GM18951 (cell line): Measurements from ENCODE around the gene RBM25.

Experiments used
- POLR2A ChIP-seq: IDR thresholded peaks from 4 replicates; pipeline ENCODE4 v1.6.1; 2011; ENCODE audit warnings: mild to moderate bottlenecking; ENCODE audit not compliant: insufficient read length, insufficient read depth; ENCODE audit errors: extremely low read depth
- in situ Hi-C: fragments of 300-500 bp; cut with MboI; formaldehyde crosslinking; loops from one replicate; pipeline ENCODE4 v1.12.0; 2022; ENCODE audit warnings: low sequenced_read_pairs, mixed read lengths, inconsistent platforms; ENCODE audit not compliant: unreplicated experiment

Gene RBM25

DNA sequence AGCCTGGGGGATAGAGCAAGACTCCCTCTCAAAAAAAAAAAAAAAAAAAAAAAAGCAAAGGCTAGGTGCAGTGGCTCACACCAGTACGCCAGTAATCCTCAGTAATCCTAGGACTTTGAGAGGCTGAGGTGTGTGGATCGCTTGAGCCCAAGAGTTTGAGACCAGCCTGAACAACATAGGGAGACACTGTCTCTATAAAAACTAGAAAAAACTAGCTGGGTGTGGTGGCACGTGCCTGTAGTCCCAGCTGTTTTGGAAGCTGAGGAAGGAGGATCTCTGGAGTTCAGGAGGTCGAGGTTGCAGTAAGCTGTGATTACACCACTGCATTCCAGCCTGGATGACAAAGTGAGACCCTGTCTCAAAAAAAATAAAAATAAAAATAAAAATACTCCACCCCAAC lies 8.9 kb upstream of the RBM25 start:
- in situ Hi-C loops = no loop called here
- TF ChIP-seq POLR2A = no peak

GRCh38 chr14:73055251-73055650 lies 3.1 kb upstream of the RBM25 start:
- in situ Hi-C loops = no loop called here
- TF ChIP-seq POLR2A = no peak

GRCh38 chr14:73057944-73058223 lies 450 bp upstream of the RBM25 start:
- no peak for TF ChIP-seq POLR2A
- in situ Hi-C loops = no loop called here

- no peak for TF ChIP-seq POLR2A
- in situ Hi-C loops = no loop called here
Measured at GRCh38 chr14:73058922-73059673, 764 bp downstream of the RBM25 start.

GRCh38 chr14:73069585-73069984 lies 11.3 kb downstream of the RBM25 start:
- in situ Hi-C loops = no loop called here

DNA sequence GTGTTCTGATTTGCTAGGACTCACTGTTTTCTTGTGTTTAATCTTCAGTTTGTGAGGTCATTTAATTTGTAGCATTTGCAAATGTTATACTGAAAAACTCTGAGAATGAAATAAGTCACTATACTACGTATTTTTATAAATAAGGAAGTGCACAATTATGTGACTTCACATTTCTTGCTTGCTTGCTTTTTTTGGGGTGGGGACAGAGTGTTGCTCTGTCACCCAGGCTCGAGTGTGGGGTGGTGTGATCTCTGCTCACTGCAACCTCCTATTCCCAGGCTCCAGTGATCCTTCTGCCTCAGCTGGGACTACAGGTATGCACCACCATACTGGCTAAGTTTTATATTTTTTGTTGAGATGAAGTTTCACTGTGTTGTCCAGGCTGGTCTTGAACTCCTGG lies 32.7 kb downstream of the RBM25 start:
- in situ Hi-C loops = no loop called here
- no peak for TF ChIP-seq POLR2A

More at GRCh38 chr14:73069585-73069984, 11.3 kb downstream of the RBM25 start:
- no peak for TF ChIP-seq POLR2A

DNA sequence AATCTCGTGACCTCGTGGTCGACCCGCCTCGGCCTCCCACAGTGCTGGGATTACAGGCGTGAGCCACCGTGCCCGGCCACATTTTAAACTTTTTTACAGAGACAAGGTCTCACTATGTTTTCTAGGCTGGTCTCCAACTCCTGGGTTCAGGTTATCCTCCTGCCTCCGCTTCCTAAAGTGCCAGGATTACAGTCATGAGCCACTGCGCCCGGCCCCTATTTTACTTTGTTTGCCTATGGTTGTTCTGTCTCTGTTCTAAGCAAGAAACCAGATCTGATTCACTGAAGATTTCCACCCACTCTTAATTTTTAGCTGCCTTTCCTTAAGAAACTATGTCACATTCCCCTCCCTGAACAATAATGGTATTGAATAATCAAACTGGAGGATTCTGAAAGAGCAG lies 39.1 kb downstream of the RBM25 start:
- in situ Hi-C loops = no loop called here
- TF ChIP-seq POLR2A = no peak

- TF ChIP-seq POLR2A = no peak
- in situ Hi-C loops = no loop called here
Measured at GRCh38 chr14:73100334-73100733, 42.0 kb downstream of the RBM25 start.

- TF ChIP-seq POLR2A = no peak
- in situ Hi-C loops = no loop called here
Measured at GRCh38 chr14:73102806-73103497, 44.6 kb downstream of the RBM25 start.

DNA sequence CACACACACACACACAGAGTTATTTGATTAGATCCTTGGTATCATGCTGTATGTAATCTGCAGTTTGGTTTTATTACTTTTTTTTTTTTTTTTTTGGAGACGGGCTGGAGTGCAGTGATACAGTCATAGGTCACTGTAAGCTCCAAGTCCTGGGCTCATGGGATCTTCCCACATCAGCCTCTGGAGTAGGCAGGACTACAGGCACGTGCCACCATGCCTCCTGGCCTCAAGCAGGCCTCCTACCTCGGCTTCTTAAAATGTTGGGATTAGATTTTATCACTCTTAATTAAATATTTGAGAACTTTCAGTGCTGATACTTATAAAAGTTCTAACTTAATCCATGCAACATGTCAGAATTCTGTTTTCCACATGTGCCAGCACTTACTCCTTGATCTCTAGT lies 46.7 kb downstream of the RBM25 start:
- in situ Hi-C loops = no loop called here
- TF ChIP-seq POLR2A = no peak

DNA sequence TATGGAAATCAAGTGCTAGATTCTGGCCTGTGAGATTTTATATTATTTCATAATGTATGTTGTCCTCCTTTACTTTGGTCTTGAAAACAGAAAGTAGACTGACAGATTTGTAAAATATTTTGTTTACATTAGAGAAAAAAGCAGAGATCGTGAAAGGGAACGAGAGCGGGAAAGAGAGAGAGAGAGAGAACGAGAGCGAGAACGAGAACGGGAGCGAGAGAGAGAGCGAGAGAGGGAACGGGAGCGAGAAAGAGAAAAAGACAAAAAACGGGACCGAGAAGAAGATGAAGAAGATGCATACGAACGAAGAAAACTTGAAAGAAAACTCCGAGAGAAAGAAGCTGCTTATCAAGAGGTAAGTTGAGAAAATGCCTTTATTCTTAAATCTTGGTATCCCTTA lies 47.4 kb downstream of the RBM25 start:
- in situ Hi-C loops = no loop called here
- TF ChIP-seq POLR2A = no peak

GRCh38 chr14:73116079-73116665 lies 57.8 kb downstream of the RBM25 start:
- TF ChIP-seq POLR2A = no peak
- in situ Hi-C loops = no loop called here

DNA sequence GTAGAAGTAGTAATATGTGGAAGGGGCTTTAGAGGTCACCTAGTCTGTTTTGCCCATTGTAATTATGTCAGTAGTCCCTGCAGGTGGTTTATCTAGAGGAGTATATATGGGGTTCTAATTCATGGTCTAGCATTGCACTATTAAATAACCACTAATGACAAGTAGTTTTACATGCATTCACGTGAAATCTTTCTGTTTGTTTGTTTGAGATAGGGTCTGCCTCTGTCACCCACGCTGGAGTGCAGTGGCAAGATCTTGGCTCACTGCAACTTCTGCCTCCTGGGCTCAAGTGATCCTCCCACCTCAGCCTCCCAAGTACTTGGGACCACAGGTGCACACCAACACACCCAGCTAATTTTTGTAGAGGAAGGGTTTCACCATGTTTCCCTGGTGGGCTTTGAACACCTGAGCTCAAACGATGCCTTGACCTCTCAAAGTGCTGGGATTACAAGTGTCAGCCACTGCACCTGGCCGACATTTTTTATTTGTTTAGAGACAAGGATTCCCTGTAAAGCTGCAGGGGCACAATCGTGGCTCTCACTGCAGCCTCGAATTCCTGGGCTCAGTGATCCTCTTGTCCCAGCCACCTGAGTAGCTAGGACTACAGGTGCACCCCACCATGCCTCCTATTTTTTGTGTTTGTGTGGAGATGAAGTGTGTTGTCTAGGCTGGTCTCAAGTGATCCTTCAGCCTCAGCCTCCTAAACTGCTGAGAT lies 66.0 kb downstream of the RBM25 start:
- in situ Hi-C loops = no loop called here
- no peak for TF ChIP-seq POLR2A
